ENCODE measurements around the gene TSPAN11. TPM values are rescaled to one million over a fixed set of nuclear protein-coding genes. Genes with fewer than 3 reads are reported as not detected.

Gene TSPAN11
- total and polyA plus RNA-seq, 2 of the 4 experiments (the other 2 are of a cell fraction): 0.18 to 0.26 TPM

GRCh38 chr12:31008241-31008761, 81.8 kb downstream of the TSPAN11 start:
- Histone ChIP-seq H3K9me1 (ENCODE audit: insufficient read depth, low read length) (peaks cover 9% of the 10 kb centered on the region; the same call in 1 of the 2 replicates), H3K4ac (ENCODE audit: low read depth, low read length) (no peak overlapping the region), H3K18ac (ENCODE audit: low read depth, low read length) (no peak overlapping the region), H3K4me2 (ENCODE audit: low read depth, low read length) (no peak overlapping the region), H2BK120ac (ENCODE audit: low read depth, low read length) (no peak overlapping the region), H2AK5ac (ENCODE audit: low read depth, low read length) (no peak overlapping the region), H4K8ac (ENCODE audit: low read depth in 2 of 2, low read length in 2 of 2) (no peak overlapping the region), H3K56ac (ENCODE audit: extremely low read depth, insufficient read depth, low read length) (no peak overlapping the region), H3K79me1 (ENCODE audit: low read depth in 1 of 2, low read length in 2 of 2) (no peaks in the 10 kb centered on the region), H3K27me3 (ENCODE audit: control insufficient read depth, insufficient read depth, low read length) (peaks cover 10% of the 10 kb centered on the region; the same call in 1 of the 2 replicates), H4K91ac (ENCODE audit: insufficient read depth, low read depth, low read length) (no peak overlapping the region), H3K14ac (replicated peaks; ENCODE audit: low read depth, low read length) (no peak overlapping the region), H3K9me3 (ENCODE audit: control insufficient read depth, insufficient read depth, low read length) (no peaks in the 10 kb centered on the region), H3K23ac (ENCODE audit: low read depth, low read length) (no peak overlapping the region), H4K5ac (ENCODE audit: low read depth, low read length) (no peak overlapping the region), H2BK15ac (ENCODE audit: low read depth, low read length) (no peak overlapping the region), H3K9ac (ENCODE audit: low read depth, low read length) (no peak overlapping the region), H2BK5ac (ENCODE audit: low read depth, low read length, poor library complexity, severe bottlenecking) (no peak overlapping the region), H2AFZ (replicated peaks; ENCODE audit: low read length, poor library complexity) (no peak overlapping the region), H3K4me1 (ENCODE audit: control insufficient read depth, insufficient read depth, low read length) (peaks cover 5% of the 10 kb centered on the region), H3K4me3 (ENCODE audit: insufficient read depth, low read depth, low read length) (no peak overlapping the region), H2AK9ac (replicated peaks; ENCODE audit: low read depth, low read length, poor library complexity) (no peak overlapping the region), H3K27ac (ENCODE audit: insufficient read depth, low read length) (no peak overlapping the region), H4K20me1 (ENCODE audit: insufficient read depth, low read length) (no peaks in the 10 kb centered on the region), H3K36me3 (ENCODE audit: control insufficient read depth, insufficient read depth, low read length) (no peaks in the 10 kb centered on the region), H2BK20ac (ENCODE audit: low read depth, low read length) (no peak overlapping the region)
- intact Hi-C loops (cut with micrococcal nuclease) (no loop called here), in situ Hi-C loops (cut with MboI; ENCODE audit: low sequenced_read_pairs) (no loop called here), dilution Hi-C loops (cut with HindIII; ENCODE audit: low sequenced_read_pairs, unreplicated experiment) (no loop called here)
- no peak for DNase-seq
- TF ChIP-seq CTCF (conservative IDR thresholded peaks at IDR 0.05; ENCODE audit: low read depth, low read length) (no peak), RFX5 (IDR thresholded peaks at IDR 0.05; ENCODE audit: low read depth, low read length) (no peak), SMC3 (IDR thresholded peaks at IDR 0.05; ENCODE audit: low read depth, low read length) (no peak), POLR2A (IDR thresholded peaks at IDR 0.05; ENCODE audit: low read depth, low read length) (no peak), MAZ (IDR thresholded peaks at IDR 0.05; ENCODE audit: borderline replicate concordance, low read depth, low read length) (no peak), USF2 (IDR thresholded peaks at IDR 0.05; ENCODE audit: low read depth, low read length) (no peak), RAD21 (IDR thresholded peaks at IDR 0.05; ENCODE audit: low read length) (no peak), ELK1 (IDR thresholded peaks at IDR 0.05; ENCODE audit: borderline replicate concordance, low read depth, low read length) (no peak), MXI1 (IDR thresholded peaks at IDR 0.05; ENCODE audit: borderline replicate concordance, low read depth, low read length) (no peak)
- ATAC-seq (ENCODE audit: low read depth): no peak
- CTCF ChIA-PET: interaction anchor here (0.6 kb wide), 1 partner anchor 152 kb away, joined by 3 read pairs; no protein-coding TSS in a partner anchor
- 60% methylated on average over 1 of the region's 6 CpGs; no CpG with 5 or more reads in 1 of the 2 experiments for WGBS, 2 experiments (ENCODE audit: extremely low coverage in 2 of 2, insufficient read length in 1 of 2)
- POLR2A ChIA-PET (ENCODE audit: unreplicated experiment): no interaction called here
- no TSS peak for BruUV-seq (replicated peaks)

Data from IMR-90 (cell line).